HG03558 (cell line): ENCODE results near the gene CDKN2AIPNL.
A peak's percentile ranks its signal among the peaks of the same experiment; 100 is the strongest.
"Not testable (repeated sequence)": the region's sequence is repeated elsewhere in the genome, so short reads cannot be mapped to it uniquely, and the experiment has no call there.

Source experiments
- ATAC-seq: cut with Tn5 transposase; IDR thresholded peaks from one replicate; pipeline ENCODE4 v1.9.1; 2021; ENCODE audit warnings: moderate number of reproducible peaks; ENCODE audit not compliant: unreplicated experiment; ENCODE audit errors: extremely low read depth

Gene CDKN2AIPNL

GRCh38 chr5:134409321-134409720, 2.4 kb downstream of the CDKN2AIPNL start:
- no peak for ATAC-seq

- ATAC-seq = no peak
Measured at GRCh38 chr5:134406390-134406789, 5.3 kb downstream of the CDKN2AIPNL start.

- no peak for ATAC-seq
Measured at GRCh38 chr5:134403951-134404350, 7.7 kb downstream of the CDKN2AIPNL start.

- ATAC-seq = no peak
Measured at GRCh38 chr5:134398609-134399155, 13.0 kb downstream of the CDKN2AIPNL start.

GRCh38 chr5:134397196-134397595, 14.5 kb downstream of the CDKN2AIPNL start:
- ATAC-seq = no peak

- ATAC-seq = no peak
Measured at GRCh38 chr5:134396274-134396673, 15.4 kb downstream of the CDKN2AIPNL start.

- no peak for ATAC-seq
Measured at GRCh38 chr5:134394932-134395331, 16.7 kb downstream of the CDKN2AIPNL start.

GRCh38 chr5:134392301-134392700, 19.4 kb downstream of the CDKN2AIPNL start:
- no peak for ATAC-seq

GRCh38 chr5:134387443-134387842, 24.2 kb downstream of the CDKN2AIPNL start:
- no peak for ATAC-seq

- ATAC-seq = no peak
Measured at GRCh38 chr5:134383980-134384697, 27.5 kb downstream of the CDKN2AIPNL start.

- ATAC-seq = not testable (repeated sequence)
Measured at GRCh38 chr5:134382204-134382603, 29.5 kb downstream of the CDKN2AIPNL start.

GRCh38 chr5:134380346-134380745, 31.3 kb downstream of the CDKN2AIPNL start:
- ATAC-seq = no peak

GRCh38 chr5:134374232-134374631, 37.4 kb downstream of the CDKN2AIPNL start:
- ATAC-seq = no peak

GRCh38 chr5:134373633-134374032, 38.0 kb downstream of the CDKN2AIPNL start:
- ATAC-seq = not testable (repeated sequence)

GRCh38 chr5:134371834-134372340, 39.8 kb downstream of the CDKN2AIPNL start:
- ATAC-seq = no peak

- ATAC-seq = peak; percentile 52
Measured at GRCh38 chr5:134370871-134371833, 40.5 kb downstream of the CDKN2AIPNL start, which contains the start of gene UBE2B. UBE2B (plus strand) TSS chr5:134371569; CDS start chr5:134371596, 27 bp downstream.

GRCh38 chr5:134370311-134370870, 41.3 kb downstream of the CDKN2AIPNL start:
- no peak for ATAC-seq

- ATAC-seq = no peak
Measured at GRCh38 chr5:134365604-134366003, 46.1 kb downstream of the CDKN2AIPNL start.

- no peak for ATAC-seq
Measured at GRCh38 chr5:134355681-134356080, 56.0 kb downstream of the CDKN2AIPNL start.
